DMS153 treated with DMSO at 0.1 percent for 48 hours (cell line): ENCODE results near the gene IFIT5.
"Not testable (repeated sequence)": the region's sequence is repeated elsewhere in the genome, so short reads cannot be mapped to it uniquely, and the experiment has no call there.

ENCODE experiments used
- DNase-seq: peaks from one replicate; lab custom pipeline; 2025; ENCODE audit not compliant: unreplicated experiment; lab: John Stamatoyannopoulos, UW

The IFIT5 gene

GRCh38 chr10:89414146-89414878, at the start of gene IFIT5:
Gene IFIT5, plus strand, starts transcription at chr10:89414568. Its CDS starts 231 bp downstream, at chr10:89414799.
- DNase-seq, result peak; percentile 80

- no peak for DNase-seq
Observed at GRCh38 chr10:89367529-89367928, 46.8 kb upstream of the IFIT5 start.

GRCh38 chr10:89368129-89368528, 46.2 kb upstream of the IFIT5 start:
- DNase-seq, result no peak

GRCh38 chr10:89369156-89370105, 44.9 kb upstream of the IFIT5 start:
- no peak for DNase-seq

GRCh38 chr10:89371079-89371478, 43.3 kb upstream of the IFIT5 start:
- DNase-seq, result no peak

- no peak for DNase-seq
Observed at GRCh38 chr10:89371987-89372386, 42.4 kb upstream of the IFIT5 start.

GRCh38 chr10:89373916-89374711, 40.3 kb upstream of the IFIT5 start:
- DNase-seq, result peak; percentile 71

- DNase-seq, result no peak
Observed at GRCh38 chr10:89374713-89375141, 39.6 kb upstream of the IFIT5 start.

- DNase-seq, result no peak
Observed at GRCh38 chr10:89377705-89378637, 36.4 kb upstream of the IFIT5 start, which contains the start of gene IFIT1B. Gene IFIT1B, plus strand, starts transcription at chr10:89378056. Its CDS starts 80 bp downstream, at chr10:89378136.

GRCh38 chr10:89379103-89379502, 35.3 kb upstream of the IFIT5 start:
- no peak for DNase-seq

GRCh38 chr10:89382757-89383156, 31.6 kb upstream of the IFIT5 start:
- DNase-seq, result no peak

GRCh38 chr10:89384474-89385340, 29.7 kb upstream of the IFIT5 start:
- DNase-seq, result no peak

GRCh38 chr10:89388806-89389205, 25.6 kb upstream of the IFIT5 start:
- no peak for DNase-seq

- peak; percentile 49 for DNase-seq
Observed at GRCh38 chr10:89389254-89389653, 25.1 kb upstream of the IFIT5 start.

- no peak for DNase-seq
Observed at GRCh38 chr10:89390476-89391225, 23.7 kb upstream of the IFIT5 start.

- not testable (repeated sequence) for DNase-seq
Observed at GRCh38 chr10:89391226-89391576, 23.2 kb upstream of the IFIT5 start.

- peak; percentile 59 for DNase-seq
Observed at GRCh38 chr10:89391907-89392756, 22.2 kb upstream of the IFIT5 start, which contains the start of gene IFIT1. Gene IFIT1, plus strand, starts transcription at chr10:89392623. Its CDS starts 90 bp downstream, at chr10:89392713.
